Measurements from ENCODE around the gene PUSL1.
A peak's percentile ranks its signal among the peaks of the same experiment; 100 is the strongest.

PUSL1 gene

GRCh38 chr1:1280782-1281481 lies 27.5 kb upstream of the PUSL1 start:
- no peak for DNase-seq

GRCh38 chr1:1281533-1282321 lies 26.7 kb upstream of the PUSL1 start:
- no peak for DNase-seq

- DNase-seq: no peak
Measured at GRCh38 chr1:1282998-1283397, 25.4 kb upstream of the PUSL1 start.

GRCh38 chr1:1283821-1284220 lies 24.6 kb upstream of the PUSL1 start:
- no peak for DNase-seq

- no peak for DNase-seq
Measured at GRCh38 chr1:1284221-1285101, 23.9 kb upstream of the PUSL1 start.

GRCh38 chr1:1285102-1285571 lies 23.3 kb upstream of the PUSL1 start:
- DNase-seq: no peak

- no peak for DNase-seq
Measured at GRCh38 chr1:1285611-1286311, 22.6 kb upstream of the PUSL1 start.

GRCh38 chr1:1286313-1287261 lies 21.8 kb upstream of the PUSL1 start:
- DNase-seq: no peak

GRCh38 chr1:1287288-1288110 lies 20.9 kb upstream of the PUSL1 start:
- no peak for DNase-seq

- DNase-seq: no peak
Measured at GRCh38 chr1:1290238-1290731, 18.1 kb upstream of the PUSL1 start.

GRCh38 chr1:1291023-1291528 lies 17.3 kb upstream of the PUSL1 start:
- DNase-seq: no peak

- DNase-seq: peak in 1 of 2 donors; percentile 38
Measured at GRCh38 chr1:1291548-1292441, 16.6 kb upstream of the PUSL1 start.

GRCh38 chr1:1292442-1292779 lies 16.0 kb upstream of the PUSL1 start:
- no peak for DNase-seq

GRCh38 chr1:1292851-1293250 lies 15.5 kb upstream of the PUSL1 start:
- no peak for DNase-seq

- DNase-seq: no peak
Measured at GRCh38 chr1:1293263-1294249, 14.8 kb upstream of the PUSL1 start.

- DNase-seq: no peak
Measured at GRCh38 chr1:1294250-1294890, 14.0 kb upstream of the PUSL1 start.
